K562 (cell line): Measurements from ENCODE around the gene GPR35. TPM values are rescaled to one million over a fixed set of nuclear protein-coding genes. Genes with fewer than 3 reads are reported as not detected.

Experiments
- C11orf30 ChIP-seq: fragments of 450-650 bp; IDR thresholded peaks from 2 replicates; pipeline ENCODE4 v1.6.1; 2016; ENCODE audit warnings: low read depth, mild to moderate bottlenecking
- ETV1 ChIP-seq: fragments of 450-650 bp; conservative IDR thresholded peaks from 2 replicates; pipeline ENCODE4 v1.6.1; 2016; ENCODE audit warnings: missing genetic modification characterization, control low read depth, low read depth, missing compliant biosample characterization
- GATAD2A ChIP-seq: fragments of 450-650 bp; IDR thresholded peaks from 2 replicates; pipeline ENCODE4 v1.6.1; 2017
- HCFC1 ChIP-seq: IDR thresholded peaks from 2 replicates; pipeline ENCODE4 v1.6.1; 2012; ENCODE audit warnings: low read depth, low read length, improper control_type of control experiment
- KDM2B ChIP-seq: fragments of 250-450 bp; sonication (Bioruptor Pico); IDR thresholded peaks from 2 replicates; pipeline ENCODE4 v1.8.0; 2021; ENCODE audit warnings: mild to moderate bottlenecking, moderate library complexity
- LEF1 ChIP-seq: fragments of 450-650 bp; IDR thresholded peaks from 2 replicates; pipeline ENCODE4 v1.6.1; 2016; ENCODE audit warnings: mild to moderate bottlenecking
- MCM5 ChIP-seq: fragments of 450-650 bp; IDR thresholded peaks from 2 replicates; pipeline ENCODE4 v1.6.1; 2016; ENCODE audit warnings: low read depth
- MYBL2 ChIP-seq, 2 experiments: fragments of 450-650 bp in 1 of 2; sonication (generic) in 1 of 2; formaldehyde crosslinking in 1 of 2; IDR thresholded peaks; 2 replicates each; pipeline versions ENCODE4 v1.6.1 to v1.8.1; 2017 to 2022; ENCODE audit warnings: borderline replicate concordance in 1 of 2, inconsistent platforms in 1 of 2, low read depth in 1 of 2, mild to moderate bottlenecking in 1 of 2, missing genetic modification reagents in 1 of 2, moderate library complexity in 1 of 2
- NRF1 ChIP-seq, 2 experiments: fragments of 450-650 bp; IDR thresholded peaks in 1 of 2; conservative IDR thresholded peaks in 1 of 2; 2 replicates each; pipeline ENCODE4 v1.6.1; 2014; ENCODE audit warnings: mild to moderate bottlenecking in 2 of 2
- POLR2AphosphoS2 ChIP-seq: IDR thresholded peaks from 2 replicates; pipeline ENCODE4 v1.6.1; 2012; ENCODE audit warnings: low read length, improper control_type of control experiment
- SAP30 ChIP-seq: fragments of 200-600 bp; sonication (generic); IDR thresholded peaks from 2 replicates; pipeline ENCODE4 v1.6.1; 2012; ENCODE audit warnings: borderline replicate concordance, low read depth, mild to moderate bottlenecking, moderate library complexity, low read length, control low read depth, inconsistent platforms; ENCODE audit not compliant: insufficient read depth, poor library complexity, severe bottlenecking
- TBP ChIP-seq: optimal IDR thresholded peaks from 2 replicates; pipeline ENCODE3; 2011; ENCODE audit warnings: low read depth, low read length, improper control_type of control experiment
- TSC22D4 ChIP-seq: fragments of 450-650 bp; IDR thresholded peaks from 2 replicates; pipeline ENCODE4 v1.6.1; 2016; ENCODE audit warnings: missing genetic modification characterization, missing biosample characterization, control low read depth
- XRCC3 ChIP-seq: fragments of 450-650 bp; IDR thresholded peaks from 2 replicates; pipeline ENCODE4 v1.6.1; 2017; ENCODE audit warnings: mild to moderate bottlenecking, moderate library complexity
- ZC3H11A ChIP-seq: IDR thresholded peaks from 2 replicates; pipeline ENCODE4 v1.6.1; 2012; ENCODE audit warnings: low read depth, low read length, improper control_type of control experiment
- ZFP30 ChIP-seq: fragments of 250-450 bp; sonication (Bioruptor Pico); IDR thresholded peaks from 2 replicates; pipeline ENCODE4 v1.8.0; 2022; ENCODE audit warnings: moderate library complexity, mild to moderate bottlenecking, inconsistent platforms, borderline replicate concordance
- ZNF3 ChIP-seq: fragments of 250-450 bp; sonication (Bioruptor Pico); IDR thresholded peaks from 2 replicates; pipeline ENCODE4 v1.5.0; 2021; ENCODE audit warnings: mild to moderate bottlenecking, moderate library complexity
- ZNF431 ChIP-seq: sonication (generic); formaldehyde crosslinking; IDR thresholded peaks from 2 replicates; pipeline ENCODE4 v1.8.0; 2022; ENCODE audit warnings: mild to moderate bottlenecking, missing genetic modification reagents
- polyA plus RNA-seq, 8 experiments: library from polyadenylated mRNA; depleted of rRNA in 4 of 8; stranded (reverse) in 5 of 8; unstranded in 3 of 8; fragments of >200 nt; fragmentation: Nextera tagmentation in 2 of 8; fragmentation: Illumina TruSeq in 1 of 8; extraction: Ambion mirVana in 2 of 8; extraction: Trizol in 1 of 8; gene quantifications; 2 replicates each; pipeline versions ENCODE4 v1.2.1 to v1.2.3, GENCODE V29; 2011 to 2014; ENCODE audit warnings: inconsistent platforms in 1 of 8, missing spikeins in 1 of 8
- total RNA-seq, 7 experiments: library from RNA; depleted of rRNA in 6 of 7; stranded (reverse); fragments of >200 nt in 6 of 7; fragmentation: Illumina TruSeq in 2 of 7; extraction: Trizol in 2 of 7; gene quantifications; 2 replicates each; pipeline versions ENCODE4 v1.2.1 to v1.2.3, GENCODE V29; 2011 to 2021; ENCODE audit warnings: low replicate concordance in 1 of 7
- TF ChIP-seq, protein P1 (sequence below): IDR thresholded peaks from 2 replicates; pipeline ENCODE4 v1.6.1; 2014; ENCODE audit warnings: antibody characterized with exemption
- TF ChIP-seq, protein P2 (sequence below): sonication (generic); formaldehyde crosslinking; IDR thresholded peaks from 2 replicates; pipeline ENCODE4 v1.8.1; 2023; ENCODE audit warnings: mild to moderate bottlenecking, missing genetic modification reagents, moderate library complexity
- TF ChIP-seq, protein P3 (sequence below): fragments of 450-650 bp; IDR thresholded peaks from 2 replicates; pipeline ENCODE4 v1.6.1; 2017; ENCODE audit warnings: antibody characterized with exemption, mild to moderate bottlenecking

The GPR35 gene
- total and polyA plus RNA-seq, 9 of the 15 experiments (the other 6 are each of a cell fraction or from before 2014, with no cell fraction given) = 0.04 to 0.50 (median 0.29) TPM; not detected in 3

DNA sequence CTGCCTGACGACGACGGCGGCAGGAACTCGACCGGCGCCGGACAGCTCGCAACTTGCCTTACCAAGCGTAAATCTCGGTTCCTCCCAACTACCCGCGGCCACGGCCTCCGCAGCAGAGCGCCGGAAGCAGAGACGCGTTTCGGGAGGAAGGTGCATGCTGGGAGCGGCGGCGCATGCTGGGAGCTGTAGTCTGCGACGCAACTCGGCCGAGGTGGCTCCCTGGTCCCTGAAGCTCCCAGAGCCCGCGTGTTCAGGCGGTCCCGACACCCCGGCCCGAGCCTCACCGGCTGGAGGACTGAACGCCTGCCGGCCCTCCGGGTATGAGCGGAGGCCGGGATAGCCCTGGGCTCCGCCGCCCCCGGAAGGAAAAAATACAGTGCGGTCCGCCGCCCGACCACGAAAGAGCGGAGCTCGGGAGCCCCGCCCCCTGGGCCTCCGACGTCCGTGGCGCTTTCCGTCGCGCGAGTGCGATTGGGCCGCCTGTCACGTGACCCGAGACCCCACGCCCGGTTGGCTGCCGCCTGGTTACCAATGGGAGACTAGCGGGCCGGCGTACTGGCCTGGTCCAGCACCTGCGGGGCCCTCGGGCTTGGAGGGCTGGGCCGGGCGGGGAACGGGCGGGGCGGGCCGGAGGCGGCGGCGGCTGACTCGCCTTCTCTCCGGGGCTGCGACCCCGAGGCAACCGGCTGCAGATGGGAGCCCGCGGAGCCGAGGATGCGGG, 38.9 kb upstream of the GPR35 start, which contains the start of gene CAPN10 (continued):
- TF ChIP-seq, protein P1, sequence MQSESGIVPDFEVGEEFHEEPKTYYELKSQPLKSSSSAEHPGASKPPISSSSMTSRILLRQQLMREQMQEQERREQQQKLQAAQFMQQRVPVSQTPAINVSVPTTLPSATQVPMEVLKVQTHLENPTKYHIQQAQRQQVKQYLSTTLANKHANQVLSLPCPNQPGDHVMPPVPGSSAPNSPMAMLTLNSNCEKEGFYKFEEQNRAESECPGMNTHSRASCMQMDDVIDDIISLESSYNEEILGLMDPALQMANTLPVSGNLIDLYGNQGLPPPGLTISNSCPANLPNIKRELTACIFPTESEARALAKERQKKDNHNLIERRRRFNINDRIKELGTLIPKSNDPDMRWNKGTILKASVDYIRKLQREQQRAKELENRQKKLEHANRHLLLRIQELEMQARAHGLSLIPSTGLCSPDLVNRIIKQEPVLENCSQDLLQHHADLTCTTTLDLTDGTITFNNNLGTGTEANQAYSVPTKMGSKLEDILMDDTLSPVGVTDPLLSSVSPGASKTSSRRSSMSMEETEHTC = peak; percentile 13; the same call in 1 of the 2 replicates
- TF ChIP-seq SAP30 = peak; percentile 40
- no peak for TF ChIP-seq LEF1
- no peak for TF ChIP-seq ZNF431
- no peak for TF ChIP-seq ZFP30 (CRISPR knock-in tag)
- TF ChIP-seq, protein P2, sequence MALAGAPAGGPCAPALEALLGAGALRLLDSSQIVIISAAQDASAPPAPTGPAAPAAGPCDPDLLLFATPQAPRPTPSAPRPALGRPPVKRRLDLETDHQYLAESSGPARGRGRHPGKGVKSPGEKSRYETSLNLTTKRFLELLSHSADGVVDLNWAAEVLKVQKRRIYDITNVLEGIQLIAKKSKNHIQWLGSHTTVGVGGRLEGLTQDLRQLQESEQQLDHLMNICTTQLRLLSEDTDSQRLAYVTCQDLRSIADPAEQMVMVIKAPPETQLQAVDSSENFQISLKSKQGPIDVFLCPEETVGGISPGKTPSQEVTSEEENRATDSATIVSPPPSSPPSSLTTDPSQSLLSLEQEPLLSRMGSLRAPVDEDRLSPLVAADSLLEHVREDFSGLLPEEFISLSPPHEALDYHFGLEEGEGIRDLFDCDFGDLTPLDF (CRISPR knock-in tag) = 0 out of 2 replicates have a peak, but pooled peaks have one; percentile 21
- TF ChIP-seq MYBL2 (IDR thresholded peaks at IDR 0.05; ENCODE audit: low read depth) = no peak
- no peak for TF ChIP-seq MYBL2 (CRISPR knock-in tag; IDR thresholded peaks at IDR 0.05; ENCODE audit: borderline replicate concordance)
- no peak for TF ChIP-seq GATAD2A
- TF ChIP-seq POLR2AphosphoS2 = no peak
- TF ChIP-seq, protein P3, sequence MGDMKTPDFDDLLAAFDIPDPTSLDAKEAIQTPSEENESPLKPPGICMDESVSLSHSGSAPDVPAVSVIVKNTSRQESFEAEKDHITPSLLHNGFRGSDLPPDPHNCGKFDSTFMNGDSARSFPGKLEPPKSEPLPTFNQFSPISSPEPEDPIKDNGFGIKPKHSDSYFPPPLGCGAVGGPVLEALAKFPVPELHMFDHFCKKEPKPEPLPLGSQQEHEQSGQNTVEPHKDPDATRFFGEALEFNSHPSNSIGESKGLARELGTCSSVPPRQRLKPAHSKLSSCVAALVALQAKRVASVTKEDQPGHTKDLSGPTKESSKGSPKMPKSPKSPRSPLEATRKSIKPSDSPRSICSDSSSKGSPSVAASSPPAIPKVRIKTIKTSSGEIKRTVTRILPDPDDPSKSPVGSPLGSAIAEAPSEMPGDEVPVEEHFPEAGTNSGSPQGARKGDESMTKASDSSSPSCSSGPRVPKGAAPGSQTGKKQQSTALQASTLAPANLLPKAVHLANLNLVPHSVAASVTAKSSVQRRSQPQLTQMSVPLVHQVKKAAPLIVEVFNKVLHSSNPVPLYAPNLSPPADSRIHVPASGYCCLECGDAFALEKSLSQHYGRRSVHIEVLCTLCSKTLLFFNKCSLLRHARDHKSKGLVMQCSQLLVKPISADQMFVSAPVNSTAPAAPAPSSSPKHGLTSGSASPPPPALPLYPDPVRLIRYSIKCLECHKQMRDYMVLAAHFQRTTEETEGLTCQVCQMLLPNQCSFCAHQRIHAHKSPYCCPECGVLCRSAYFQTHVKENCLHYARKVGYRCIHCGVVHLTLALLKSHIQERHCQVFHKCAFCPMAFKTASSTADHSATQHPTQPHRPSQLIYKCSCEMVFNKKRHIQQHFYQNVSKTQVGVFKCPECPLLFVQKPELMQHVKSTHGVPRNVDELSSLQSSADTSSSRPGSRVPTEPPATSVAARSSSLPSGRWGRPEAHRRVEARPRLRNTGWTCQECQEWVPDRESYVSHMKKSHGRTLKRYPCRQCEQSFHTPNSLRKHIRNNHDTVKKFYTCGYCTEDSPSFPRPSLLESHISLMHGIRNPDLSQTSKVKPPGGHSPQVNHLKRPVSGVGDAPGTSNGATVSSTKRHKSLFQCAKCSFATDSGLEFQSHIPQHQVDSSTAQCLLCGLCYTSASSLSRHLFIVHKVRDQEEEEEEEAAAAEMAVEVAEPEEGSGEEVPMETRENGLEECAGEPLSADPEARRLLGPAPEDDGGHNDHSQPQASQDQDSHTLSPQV = peak; percentile 59; the same call in 1 of the 2 replicates
- no peak for TF ChIP-seq TSC22D4 (tag)
- TF ChIP-seq MCM5 = no peak
- no peak for TF ChIP-seq KDM2B (CRISPR knock-in tag)
- peak; percentile 41 for TF ChIP-seq TBP
- no peak for TF ChIP-seq XRCC3
- peak; percentile 92 for TF ChIP-seq C11orf30
- no peak for TF ChIP-seq ZNF3 (CRISPR knock-in tag)
- TF ChIP-seq HCFC1 = peak; percentile 96
- TF ChIP-seq NRF1 (conservative IDR thresholded peaks at IDR 0.05 in 1 of 2, IDR thresholded peaks at IDR 0.05 in 1 of 2) = peak; percentile 68 to 74
- peak; percentile 68 for TF ChIP-seq ETV1 (tag)
- no peak for TF ChIP-seq ZC3H11A
